Measurements from ENCODE around the gene TXNIP. TPM values are rescaled to one million over a fixed set of nuclear protein-coding genes. Genes with fewer than 3 reads are reported as not detected.

TXNIP gene, protein sequence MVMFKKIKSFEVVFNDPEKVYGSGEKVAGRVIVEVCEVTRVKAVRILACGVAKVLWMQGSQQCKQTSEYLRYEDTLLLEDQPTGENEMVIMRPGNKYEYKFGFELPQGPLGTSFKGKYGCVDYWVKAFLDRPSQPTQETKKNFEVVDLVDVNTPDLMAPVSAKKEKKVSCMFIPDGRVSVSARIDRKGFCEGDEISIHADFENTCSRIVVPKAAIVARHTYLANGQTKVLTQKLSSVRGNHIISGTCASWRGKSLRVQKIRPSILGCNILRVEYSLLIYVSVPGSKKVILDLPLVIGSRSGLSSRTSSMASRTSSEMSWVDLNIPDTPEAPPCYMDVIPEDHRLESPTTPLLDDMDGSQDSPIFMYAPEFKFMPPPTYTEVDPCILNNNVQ
- 0.07 to 0.24 TPM (median 0.16 TPM) in 4 of 5 replicates, not detected in the other for total RNA-seq (2022; extraction: Qiagen RNA extraction; ENCODE audit: low read depth)

DNA sequence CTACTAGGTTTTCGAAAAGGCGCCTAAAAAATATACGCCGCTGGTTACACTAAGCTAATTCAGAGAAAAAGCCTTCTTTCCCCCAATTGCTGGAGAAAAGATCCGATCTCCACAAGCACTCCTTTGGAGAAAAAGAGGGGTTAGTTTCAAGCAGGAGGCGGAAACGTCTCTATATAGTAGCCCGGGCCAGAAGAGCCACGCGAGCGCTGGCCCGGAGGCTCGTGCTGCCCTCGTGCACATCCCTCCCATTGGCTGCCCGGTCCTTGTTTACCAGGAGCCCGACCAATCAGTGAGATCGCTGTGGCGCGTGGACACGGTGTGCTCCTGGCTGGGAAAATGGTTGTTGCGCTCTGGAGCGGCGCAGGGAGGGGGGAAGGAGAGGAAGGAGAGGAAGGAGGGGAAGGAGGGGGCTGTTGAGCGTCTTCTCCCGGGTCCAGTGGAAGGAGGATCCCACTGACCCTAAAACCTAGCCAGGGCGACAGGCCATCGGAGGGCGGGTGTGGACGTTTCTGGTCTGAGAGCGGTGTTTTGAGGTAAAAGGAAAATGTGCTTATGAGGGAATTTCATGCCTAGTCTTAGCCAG, at the start of gene TXNIP:
TSS of gene TXNIP (minus strand) at position 147 of the 583 bp plus-strand sequence. CDS start 313 bp downstream, outside the sequence.

DNA sequence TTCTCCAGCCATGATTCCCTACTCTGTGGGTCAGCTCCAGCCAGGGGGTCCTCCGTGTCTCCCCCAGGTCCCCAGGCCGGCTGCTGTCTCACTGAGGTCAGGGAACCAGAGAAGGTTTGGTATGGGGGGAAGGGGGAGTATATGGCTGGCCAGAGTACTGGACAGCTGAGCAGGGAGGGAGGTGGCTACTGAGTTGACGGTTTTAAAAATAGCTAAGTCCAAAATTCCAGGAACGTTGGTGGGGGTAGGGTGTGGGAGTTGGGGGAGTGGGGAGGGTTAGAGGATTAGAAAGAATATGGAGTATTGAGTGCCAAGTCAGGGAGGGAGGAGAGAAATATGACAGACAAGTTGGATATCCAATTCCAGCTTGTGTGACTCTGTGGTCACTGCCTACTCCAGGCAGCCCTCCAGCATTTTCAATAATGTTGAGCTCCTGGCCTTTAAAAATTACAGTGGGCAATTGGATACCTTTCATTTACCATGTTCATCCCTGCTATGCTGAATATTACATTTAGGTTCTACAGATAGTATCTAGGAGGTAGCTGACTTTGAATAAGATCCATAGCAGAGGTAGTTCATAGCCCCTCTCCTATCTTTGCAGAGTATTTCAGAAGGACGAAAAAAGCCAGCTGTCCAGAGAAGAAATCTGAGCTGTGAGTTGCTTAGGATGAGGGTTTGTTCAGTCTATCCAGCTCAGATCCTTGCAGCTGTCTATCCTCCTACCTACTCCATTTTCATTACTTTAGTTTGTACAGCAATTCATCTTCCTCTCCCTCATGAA, 25.4 kb upstream of the TXNIP start, which contains the start of gene HJV:
TSS of gene HJV (minus strand) at position 114 of the 781 bp plus-strand sequence. CDS start 1,504 bp downstream, outside the sequence.

GRCh38 chr1:145964328-145965118, 31.9 kb downstream of the TXNIP start, which contains the start of the genes ANKRD34A and POLR3GL:
TSS of gene ANKRD34A (minus strand) at chr1:145964575. CDS start at chr1:145961759, 2,816 bp downstream.
TSS of gene POLR3GL (plus strand) at chr1:145964690. CDS start at chr1:145974866, 10,176 bp downstream.

GRCh38 chr1:145957443-145958319, 38.7 kb downstream of the TXNIP start, which contains the start of gene LIX1L:
TSS of gene LIX1L (minus strand) at chr1:145958017. CDS start at chr1:145957927, 90 bp downstream.

Other genes with a start within 250 kb of the TXNIP start
- gene RNF115, start 172.5 kb downstream of the TXNIP start, total RNA-seq (2022; extraction: Qiagen RNA extraction; ENCODE audit: low read depth): 9.3 to 11.1 TPM (median 10.9 TPM) in 5 replicates
- 34.2 to 40.4 TPM (median 36.4 TPM) in 5 replicates for gene POLR3C, start 172.4 kb downstream of the TXNIP start, total RNA-seq (2022; extraction: Qiagen RNA extraction; ENCODE audit: low read depth)
- 5.1 to 6.3 TPM (median 6.1 TPM) in 5 replicates for gene NUDT17, start 150.9 kb downstream of the TXNIP start, total RNA-seq (2022; extraction: Qiagen RNA extraction; ENCODE audit: low read depth)
- gene PIAS3, start 137.5 kb downstream of the TXNIP start, total RNA-seq (2022; extraction: Qiagen RNA extraction; ENCODE audit: low read depth): 20.2 to 26.3 TPM (median 23.6 TPM) in 5 replicates
- gene ANKRD35, start 110.7 kb downstream of the TXNIP start, total RNA-seq (2022; extraction: Qiagen RNA extraction; ENCODE audit: low read depth): not detected in 5 replicates
- gene ITGA10, start 86.5 kb downstream of the TXNIP start, total RNA-seq (2022; extraction: Qiagen RNA extraction; ENCODE audit: low read depth): 0.08 to 0.38 TPM (median 0.21 TPM) in 5 replicates
- gene PEX11B, start 77.9 kb downstream of the TXNIP start, total RNA-seq (2022; extraction: Qiagen RNA extraction; ENCODE audit: low read depth): 16.5 to 26.1 TPM (median 24.3 TPM) in 5 replicates
- gene RBM8A, start 69.1 kb downstream of the TXNIP start, total RNA-seq (2022; extraction: Qiagen RNA extraction; ENCODE audit: low read depth): 195 to 245 TPM (median 215 TPM) in 5 replicates
- 6.4 to 10.2 TPM (median 8.5 TPM) in 5 replicates for gene LIX1L, start 38.6 kb downstream of the TXNIP start, total RNA-seq (2022; extraction: Qiagen RNA extraction; ENCODE audit: low read depth)
- 0.07 to 0.28 TPM (median 0.23 TPM) in 5 replicates for gene ANKRD34A, start 32.0 kb downstream of the TXNIP start, total RNA-seq (2022; extraction: Qiagen RNA extraction; ENCODE audit: low read depth)
- 9.5 to 10.9 TPM (median 10.3 TPM) in 5 replicates for gene POLR3GL, start 31.9 kb downstream of the TXNIP start, total RNA-seq (2022; extraction: Qiagen RNA extraction; ENCODE audit: low read depth)
- not detected in 5 replicates for gene HJV, start 25.2 kb upstream of the TXNIP start, total RNA-seq (2022; extraction: Qiagen RNA extraction; ENCODE audit: low read depth)
- 0.43 to 0.60 TPM (median 0.54 TPM) in 5 replicates for gene NBPF10, start 148.2 kb upstream of the TXNIP start, total RNA-seq (2022; extraction: Qiagen RNA extraction; ENCODE audit: low read depth)
- 12.6 to 16.6 TPM (median 15.5 TPM) in 5 replicates for gene NOTCH2NLA, start 232.4 kb upstream of the TXNIP start, total RNA-seq (2022; extraction: Qiagen RNA extraction; ENCODE audit: low read depth)